Mesenchymal stem cell (in vitro differentiated cells and primary cell): ENCODE results near the gene SLCO4C1.
A peak's percentile ranks its signal among the peaks of the same experiment; 100 is the strongest.

Source experiments
- DNase-seq: peaks from one replicate; pipeline ENCODE4 v3.0.0-alpha.2; 2013
- H2AFZ ChIP-seq: one replicate; pipeline ENCODE4 v1.6.1; 2013; ENCODE audit warnings: low read depth, mild to moderate bottlenecking, control low read depth, inconsistent platforms, low read length, moderate library complexity
- H2AK5ac ChIP-seq: 2 replicates; pipeline ENCODE4 v1.6.1; 2013; ENCODE audit warnings: low read length, moderate library complexity, mild to moderate bottlenecking, inconsistent platforms; ENCODE audit not compliant: severe bottlenecking
- H2BK120ac ChIP-seq: one replicate; pipeline ENCODE4 v1.6.1; 2013; ENCODE audit warnings: low read depth, mild to moderate bottlenecking, inconsistent platforms, low read length, moderate library complexity
- H2BK12ac ChIP-seq, 2 experiments: one replicate each; pipeline ENCODE4 v1.6.1; 2013; ENCODE audit warnings: inconsistent platforms in 2 of 2, low read length in 2 of 2, mild to moderate bottlenecking in 2 of 2, moderate library complexity in 2 of 2, control low read depth in 1 of 2
- H2BK15ac ChIP-seq: one replicate; pipeline ENCODE4 v1.6.1; 2013; ENCODE audit warnings: mild to moderate bottlenecking, low read depth, inconsistent platforms; ENCODE audit not compliant: poor library complexity, severe bottlenecking
- H2BK5ac ChIP-seq: 2 replicates; pipeline ENCODE4 v1.6.1; 2013; ENCODE audit warnings: low read depth, mild to moderate bottlenecking, low read length, control low read depth, inconsistent platforms; ENCODE audit not compliant: poor library complexity, severe bottlenecking
- H3K14ac ChIP-seq, 2 experiments: one replicate each; pipeline ENCODE4 v1.6.1; 2013; ENCODE audit warnings: inconsistent platforms in 2 of 2, low read length in 2 of 2, control low read depth in 1 of 2, mild to moderate bottlenecking in 1 of 2, moderate library complexity in 1 of 2
- H3K18ac ChIP-seq, 2 experiments: one replicate each; pipeline ENCODE4 v1.6.1; 2013; ENCODE audit warnings: inconsistent platforms in 2 of 2, low read length in 2 of 2, control low read depth in 1 of 2, low read depth in 1 of 2, mild to moderate bottlenecking in 1 of 2
- H3K23ac ChIP-seq, 2 experiments: one replicate each; pipeline ENCODE4 v1.6.1; 2013; ENCODE audit warnings: inconsistent platforms in 2 of 2, low read length in 2 of 2, mild to moderate bottlenecking in 2 of 2, moderate library complexity in 2 of 2, control low read depth in 1 of 2
- H3K27ac ChIP-seq: 2 replicates; pipeline ENCODE4 v1.5.1; 2013; ENCODE audit warnings: mild to moderate bottlenecking, moderate library complexity, low read length, control low read depth, inconsistent platforms; ENCODE audit not compliant: poor library complexity, severe bottlenecking
- H3K27me3 ChIP-seq, 2 experiments: 2 replicates each; pipeline versions ENCODE4 v1.6.1 to v1.7.0; 2013; ENCODE audit warnings: low read length in 2 of 2, mild to moderate bottlenecking in 2 of 2, moderate library complexity in 2 of 2, control low read depth in 1 of 2, inconsistent platforms in 1 of 2; ENCODE audit not compliant: control insufficient read depth in 1 of 2, insufficient read depth in 1 of 2
- H3K36me3 ChIP-seq, 2 experiments: 2 replicates each; pipeline versions ENCODE4 v1.6.1 to v1.7.0; 2013; ENCODE audit warnings: low read length in 2 of 2, control low read depth in 1 of 2, inconsistent platforms in 1 of 2, low read depth in 1 of 2, mild to moderate bottlenecking in 1 of 2; ENCODE audit not compliant: insufficient read depth in 2 of 2, control insufficient read depth in 1 of 2
- H3K4ac ChIP-seq, 2 experiments: one replicate each; pipeline ENCODE4 v1.6.1; 2013; ENCODE audit warnings: inconsistent platforms in 2 of 2, low read length in 2 of 2, mild to moderate bottlenecking in 2 of 2, moderate library complexity in 2 of 2, control low read depth in 1 of 2, low read depth in 1 of 2
- H3K4me1 ChIP-seq: 2 replicates; pipeline ENCODE4 v1.6.1; 2013; ENCODE audit warnings: low read depth, low read length, control low read depth; ENCODE audit not compliant: control insufficient read depth, insufficient read depth
- H3K4me2 ChIP-seq: 2 replicates; pipeline ENCODE4 v1.6.1; 2013; ENCODE audit warnings: low read length, mild to moderate bottlenecking, inconsistent platforms; ENCODE audit not compliant: poor library complexity, severe bottlenecking
- H3K4me3 ChIP-seq, 2 experiments: 2 replicates each; pipeline versions ENCODE4 v1.5.1 to v1.7.0; 2013; ENCODE audit warnings: low read length in 2 of 2, mild to moderate bottlenecking in 2 of 2, control low read depth in 1 of 2, low read depth in 1 of 2; ENCODE audit not compliant: insufficient read depth in 1 of 2
- H3K79me1 ChIP-seq: replicated peaks from 2 replicates; pipeline ENCODE4 v1.6.1; 2013; ENCODE audit warnings: mild to moderate bottlenecking, control low read depth, low read length, inconsistent platforms; ENCODE audit not compliant: poor library complexity, severe bottlenecking
- H3K9ac ChIP-seq: 2 replicates; pipeline ENCODE4 v1.7.0; 2013; ENCODE audit warnings: mild to moderate bottlenecking, low read length, moderate library complexity
- H3K9me3 ChIP-seq: 2 replicates; pipeline ENCODE4 v1.7.0; 2013; ENCODE audit warnings: mild to moderate bottlenecking, low read length; ENCODE audit not compliant: control insufficient read depth
- H4K8ac ChIP-seq: one replicate; pipeline ENCODE4 v1.6.1; 2013; ENCODE audit warnings: inconsistent platforms, mild to moderate bottlenecking, low read length, moderate library complexity
- H4K91ac ChIP-seq: one replicate; pipeline ENCODE4 v1.6.1; 2013; ENCODE audit warnings: mild to moderate bottlenecking, low read length, inconsistent platforms
- WGBS: methylation state at CpG from one replicate; pipeline ENCODE4 v1.1.7; 2013; ENCODE audit warnings: mixed read lengths; 5-methylcytosine and 5-hydroxymethylcytosine counted together

SLCO4C1 gene

DNA sequence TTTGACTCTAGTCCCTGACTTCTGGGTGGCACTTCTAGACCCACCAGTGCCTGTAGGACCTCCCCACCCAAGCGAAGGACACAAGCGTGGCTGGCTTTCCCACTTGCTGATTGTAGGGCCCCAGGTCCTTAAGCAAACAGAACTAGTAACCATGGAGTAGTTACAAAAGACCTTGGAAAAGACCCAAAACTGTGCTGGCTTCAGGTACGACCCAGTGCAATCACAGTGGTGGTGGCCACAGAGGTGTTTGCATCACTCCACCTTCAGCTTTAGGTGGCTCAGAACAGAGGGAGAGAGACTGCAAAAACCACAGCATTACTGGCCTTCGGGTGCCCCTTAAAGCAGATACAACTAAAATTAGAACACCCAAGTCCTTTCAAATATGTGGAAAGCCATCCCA, 52.9 kb downstream of the SLCO4C1 start:
- no peak overlapping the region for H3K4ac ChIP-seq
- no peak overlapping the region for H3K14ac ChIP-seq
- H2BK12ac ChIP-seq: no peak overlapping the region
- no peak overlapping the region for H2AK5ac ChIP-seq
- no peak overlapping the region for H3K18ac ChIP-seq
- H3K4me3 ChIP-seq: no peak overlapping the region
- no peak overlapping the region for H2AFZ ChIP-seq
- no peak overlapping the region for H2BK120ac ChIP-seq
- H3K23ac ChIP-seq: no peak overlapping the region
- no peaks in the 10 kb centered on the region for H3K27me3 ChIP-seq
- DNase-seq: no peak
- H3K27ac ChIP-seq: no peak overlapping the region
- no peak overlapping the region for H3K9ac ChIP-seq
- no peaks in the 10 kb centered on the region for H3K9me3 ChIP-seq
- no peak overlapping the region for H2BK5ac ChIP-seq
- no peak overlapping the region for H4K91ac ChIP-seq
- no peaks in the 10 kb centered on the region for H3K79me1 ChIP-seq
- 94% methylated on average over 4 of the region's 4 CpGs for WGBS
- H3K4me1 ChIP-seq: no peaks in the 10 kb centered on the region
- H4K8ac ChIP-seq: no peak overlapping the region
- H2BK15ac ChIP-seq: no peak overlapping the region
- peaks cover 0 to 12% of the 10 kb centered on the region in 2 experiments for H3K36me3 ChIP-seq
- H3K4me2 ChIP-seq: no peak overlapping the region

DNA sequence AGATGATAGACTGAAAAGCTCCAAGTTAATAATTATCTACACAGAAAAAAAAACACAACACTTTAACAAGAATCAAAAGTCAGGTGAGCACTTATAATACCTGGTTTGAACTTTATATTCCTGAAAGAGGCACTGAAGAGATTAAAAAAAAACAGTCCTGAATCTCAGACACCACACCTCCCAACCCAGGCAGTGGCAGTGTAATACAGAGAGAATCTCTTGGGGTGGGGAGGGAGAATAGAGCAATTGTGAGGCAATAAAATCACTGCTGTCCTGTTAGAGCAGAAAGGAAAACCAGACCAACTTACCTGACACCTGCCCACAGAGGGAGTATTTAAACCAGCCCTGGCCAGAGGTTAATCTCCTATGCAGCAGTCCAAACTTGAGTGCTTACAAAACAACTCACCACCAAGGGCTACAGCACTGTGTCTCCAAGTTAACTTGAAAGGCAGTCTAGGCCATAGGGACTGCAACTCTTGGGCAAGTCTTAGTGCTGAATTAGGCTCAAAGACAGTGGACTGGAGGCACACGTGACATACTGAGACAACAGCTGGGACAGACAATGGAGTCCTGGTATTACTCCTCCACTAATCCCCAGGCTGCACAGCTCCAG, 54.2 kb downstream of the SLCO4C1 start:
- Histone ChIP-seq H3K9me3 (no peaks in the 10 kb centered on the region), H3K9ac (no peak overlapping the region), H3K4me3 (no peak overlapping the region), H3K4ac (no peak overlapping the region), H3K36me3 (peaks cover 0 to 12% of the 10 kb centered on the region in 2 experiments), H2AFZ (no peak overlapping the region), H4K8ac (no peak overlapping the region), H3K4me2 (no peak overlapping the region), H2BK5ac (no peak overlapping the region), H3K27me3 (no peaks in the 10 kb centered on the region), H2BK15ac (no peak overlapping the region), H4K91ac (no peak overlapping the region), H2BK120ac (no peak overlapping the region), H3K23ac (no peak overlapping the region), H3K27ac (no peak overlapping the region), H3K18ac (no peak overlapping the region), H3K79me1 (no peaks in the 10 kb centered on the region), H3K14ac (no peak overlapping the region), H2BK12ac (no peak overlapping the region), H3K4me1 (no peaks in the 10 kb centered on the region), H2AK5ac (no peak overlapping the region)
- 100% methylated on average over 1 of the region's 1 CpG for WGBS
- no peak for DNase-seq

DNA sequence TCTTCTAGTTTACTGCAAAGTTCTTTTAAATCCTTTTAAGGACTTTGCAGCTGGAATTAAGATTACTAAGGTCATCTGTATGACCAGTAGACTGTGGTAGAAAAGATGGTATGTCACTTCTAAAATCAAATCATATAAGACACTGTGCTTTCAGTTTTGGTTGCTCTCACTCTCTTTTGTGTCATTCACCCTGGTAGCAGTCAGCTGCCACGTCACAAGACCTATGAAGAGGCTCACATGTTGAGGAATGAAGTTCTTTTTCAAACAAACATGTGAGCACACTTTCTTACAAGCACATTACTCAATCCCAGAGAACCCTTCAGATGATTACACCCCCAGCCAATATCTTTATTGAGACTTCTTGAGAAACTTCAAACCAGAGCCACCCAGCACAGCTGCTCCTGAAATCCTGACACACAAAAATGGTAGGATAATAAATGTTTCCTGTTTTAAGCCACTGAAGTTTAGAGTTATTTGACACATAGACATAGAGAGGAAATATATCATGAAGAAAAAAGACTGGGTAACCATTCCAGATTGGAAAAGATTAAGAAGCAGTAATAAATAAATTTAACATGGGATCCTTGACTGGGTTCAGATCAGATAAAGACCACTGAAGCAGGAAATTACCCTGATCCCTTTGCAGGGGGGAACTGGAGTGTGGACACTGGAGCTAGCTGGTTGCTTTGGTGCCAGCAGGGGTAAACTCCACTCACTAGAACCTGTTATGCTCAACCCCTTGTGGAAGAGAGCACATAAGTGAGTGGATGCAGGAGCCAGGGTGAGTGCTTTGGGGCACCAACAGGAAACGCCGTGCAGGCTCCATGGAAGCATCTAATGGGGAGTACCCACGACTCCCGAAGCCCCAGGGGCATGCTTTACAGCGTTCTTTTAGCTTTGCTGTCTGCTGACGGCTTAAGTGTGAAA, 64.1 kb downstream of the SLCO4C1 start:
- Histone ChIP-seq H4K8ac (no peak overlapping the region), H3K4me2 (no peak overlapping the region), H3K18ac (peak overlapping the region in 1 of 2 experiments; percentile 40), H3K36me3 (peaks cover 0 to 9% of the 10 kb centered on the region in 2 experiments), H2AFZ (no peak overlapping the region), H3K79me1 (no peaks in the 10 kb centered on the region), H3K27ac (no peak overlapping the region), H2BK5ac (no peak overlapping the region), H3K4me3 (no peak overlapping the region), H2AK5ac (no peak overlapping the region), H2BK12ac (no peak overlapping the region), H3K14ac (no peak overlapping the region), H2BK15ac (no peak overlapping the region), H2BK120ac (no peak overlapping the region), H3K9ac (no peak overlapping the region), H3K9me3 (no peaks in the 10 kb centered on the region), H4K91ac (peak overlapping the region; percentile 11), H3K4ac (no peak overlapping the region), H3K4me1 (no peaks in the 10 kb centered on the region), H3K23ac (no peak overlapping the region), H3K27me3 (no peaks in the 10 kb centered on the region)
- WGBS: 55% methylated on average over 7 of the region's 7 CpGs
- peak; percentile 89 for DNase-seq

DNA sequence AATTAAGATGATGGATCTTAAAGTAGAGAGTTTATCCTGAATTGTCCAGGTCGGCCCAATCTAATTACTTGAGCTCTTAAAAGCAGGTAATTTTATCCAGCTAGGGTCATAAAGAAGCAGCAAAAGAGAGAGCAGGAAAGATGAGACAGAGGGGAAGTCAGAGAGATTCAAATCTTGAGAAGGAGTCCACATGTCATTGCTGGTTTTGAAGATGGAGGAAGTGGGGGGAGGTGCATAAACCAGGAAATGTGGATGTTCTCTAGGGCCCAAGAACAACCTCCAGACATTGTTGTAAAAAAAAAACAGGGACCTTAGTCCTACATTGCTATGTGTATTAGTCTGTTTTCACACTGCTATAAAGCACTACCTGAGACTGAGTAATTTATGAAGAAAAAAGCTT, 66.4 kb downstream of the SLCO4C1 start:
- no peak overlapping the region for H3K27ac ChIP-seq
- no peak overlapping the region for H3K9ac ChIP-seq
- H3K9me3 ChIP-seq: no peaks in the 10 kb centered on the region
- H2BK15ac ChIP-seq: no peak overlapping the region
- no peak overlapping the region for H3K4me3 ChIP-seq
- H3K23ac ChIP-seq: no peak overlapping the region
- H3K79me1 ChIP-seq: no peaks in the 10 kb centered on the region
- 32% methylated on average over 1 of the region's 1 CpG for WGBS
- H3K36me3 ChIP-seq: peaks cover 0 to 9% of the 10 kb centered on the region in 2 experiments
- no peak for DNase-seq
- no peak overlapping the region for H4K91ac ChIP-seq
- no peak overlapping the region for H2BK12ac ChIP-seq
- no peak overlapping the region for H2AFZ ChIP-seq
- H3K18ac ChIP-seq: no peak overlapping the region
- H2AK5ac ChIP-seq: no peak overlapping the region
- H3K4ac ChIP-seq: no peak overlapping the region
- no peak overlapping the region for H4K8ac ChIP-seq
- H2BK120ac ChIP-seq: no peak overlapping the region
- H2BK5ac ChIP-seq: no peak overlapping the region
- no peak overlapping the region for H3K14ac ChIP-seq
- H3K4me2 ChIP-seq: no peak overlapping the region
- no peaks in the 10 kb centered on the region for H3K27me3 ChIP-seq
- H3K4me1 ChIP-seq: no peaks in the 10 kb centered on the region
